HG03064 (cell line): ENCODE data around the gene FBXO48.
A peak's percentile ranks its signal among the peaks of the same experiment; 100 is the strongest.

Experiments used
- ATAC-seq: cut with Tn5 transposase; IDR thresholded peaks from one replicate; pipeline ENCODE4 v1.9.1; 2021; ENCODE audit warnings: low read depth; ENCODE audit not compliant: unreplicated experiment

The FBXO48 gene

GRCh38 chr2:68415521-68415920, 51.6 kb downstream of the FBXO48 start:
- ATAC-seq = no peak

GRCh38 chr2:68414876-68415275, 52.2 kb downstream of the FBXO48 start:
- no peak for ATAC-seq

- ATAC-seq = no peak
Measured at GRCh38 chr2:68414452-68414851, 52.6 kb downstream of the FBXO48 start.

- ATAC-seq = no peak
Measured at GRCh38 chr2:68413466-68413865, 53.6 kb downstream of the FBXO48 start.

GRCh38 chr2:68412127-68412819, 54.8 kb downstream of the FBXO48 start:
- ATAC-seq = peak; percentile 46

DNA sequence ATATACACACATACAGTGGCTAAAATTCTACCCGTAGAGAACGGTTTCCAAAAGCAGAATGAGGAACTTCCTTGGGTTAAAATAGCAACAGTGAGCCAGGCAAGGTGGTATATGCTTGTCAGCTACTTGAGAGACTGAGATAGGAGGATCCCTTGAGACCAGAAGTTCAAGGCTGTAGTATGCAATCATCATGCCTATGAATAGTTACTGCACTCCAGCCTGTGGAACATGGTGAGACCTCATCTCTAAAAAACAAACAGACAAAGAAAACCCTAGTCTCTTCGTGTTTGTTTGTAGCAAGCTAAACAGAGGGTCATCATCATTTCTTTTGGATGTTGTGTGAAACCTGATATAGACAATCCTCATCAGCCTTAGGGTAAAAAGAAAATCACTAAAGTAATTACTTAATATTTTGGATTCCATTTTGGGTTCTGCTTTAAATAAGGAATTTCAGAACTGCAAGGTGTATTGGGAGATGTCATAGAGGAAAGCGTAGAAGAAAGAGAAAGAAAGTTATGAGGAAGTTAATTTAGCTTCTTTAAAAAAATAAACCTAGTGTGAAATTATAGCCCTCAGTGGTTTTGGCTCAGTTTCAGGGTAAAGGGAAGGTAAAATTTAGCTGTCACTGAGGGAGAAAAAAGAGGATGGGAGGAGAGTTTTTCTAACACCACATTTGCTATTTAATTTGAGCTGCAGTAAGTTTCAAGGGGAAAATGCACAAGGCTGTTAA, 55.5 kb downstream of the FBXO48 start:
- peak; percentile 92 for ATAC-seq
